H1 (cell line): ENCODE results near the gene PLA2G15. TPM values are rescaled to one million over a fixed set of nuclear protein-coding genes. Genes with fewer than 3 reads are reported as not detected.

Source experiments
- BCL11A ChIP-seq, 2 experiments: IDR thresholded peaks; one replicate each; pipeline ENCODE4 v1.6.1; 2011; ENCODE audit warnings: low read depth in 2 of 2, low read length in 2 of 2, mild to moderate bottlenecking in 2 of 2
- CHD7 ChIP-seq: fragments of 300-600 bp; sonication (generic); IDR thresholded peaks from 2 replicates; pipeline ENCODE4 v1.7.1; 2012; ENCODE audit warnings: low read length, moderate library complexity, mild to moderate bottlenecking, inconsistent platforms; ENCODE audit not compliant: insufficient replicate concordance
- EGR1 ChIP-seq: IDR thresholded peaks from 2 replicates; pipeline ENCODE4 v1.6.1; 2011; ENCODE audit warnings: low read depth, low read length, borderline replicate concordance
- JUN ChIP-seq: IDR thresholded peaks from 2 replicates; pipeline ENCODE4 v1.6.1; 2011; ENCODE audit warnings: low read depth, mild to moderate bottlenecking, improper control_type of control experiment, low read length
- POU5F1 ChIP-seq: IDR thresholded peaks from 2 replicates; pipeline ENCODE4 v1.6.1; 2011; ENCODE audit warnings: low read depth, mild to moderate bottlenecking, low read length, moderate library complexity
- RAD21 ChIP-seq, 2 experiments: IDR thresholded peaks in 1 of 2; conservative IDR thresholded peaks in 1 of 2; 2 replicates each; pipeline ENCODE4 v1.6.1; 2011; ENCODE audit warnings: low read depth in 2 of 2, low read length in 2 of 2, improper control_type of control experiment in 1 of 2, inconsistent platforms in 1 of 2, mild to moderate bottlenecking in 1 of 2, moderate library complexity in 1 of 2
- TAF1 ChIP-seq: IDR thresholded peaks from 2 replicates; pipeline ENCODE4 v1.6.1; 2011; ENCODE audit warnings: mild to moderate bottlenecking, low read depth, low read length
- TBP ChIP-seq: IDR thresholded peaks from 2 replicates; pipeline ENCODE4 v1.6.1; 2011; ENCODE audit warnings: low read depth, low read length, improper control_type of control experiment
- ZNF274 ChIP-seq: IDR thresholded peaks from 2 replicates; pipeline ENCODE4 v1.7.0; 2012; ENCODE audit warnings: low read length, borderline replicate concordance; ENCODE audit errors: extremely low read depth
- polyA plus RNA-seq, 7 experiments: library from polyadenylated mRNA; depleted of rRNA in 3 of 7; stranded (reverse) in 5 of 7; unstranded in 2 of 7; fragments of >200 nt in 5 of 7; fragments of 200-250 nt in 2 of 7; gene quantifications; 1 replicate in 5 of 7; 2 replicates in 1 of 7; 4 replicates in 1 of 7; pipeline versions ENCODE4 v1.2.1 to v1.2.3, GENCODE V29; 2011 to 2013; ENCODE audit warnings: missing spikeins in 2 of 7, mixed read lengths in 2 of 7
- total RNA-seq: library from RNA; stranded (reverse); fragmentation: NEBNext Ultra II Directional; extraction: Animal tissue kit (Norgen Biotek cat#: 25700); gene quantifications from 2 replicates; pipeline ENCODE4 v1.2.1, GENCODE V29; 2021

Gene PLA2G15
- total and polyA plus RNA-seq, 2 of the 8 experiments (the other 6 are each of a cell fraction or from before 2014, with no cell fraction given) = 11.2 to 12.0 TPM

GRCh38 chr16:68286153-68287074 is 41.2 kb downstream of the PLA2G15 start (continued):
- TF ChIP-seq CHD7 = no peak
- TF ChIP-seq JUN = no peak
- no peak for TF ChIP-seq RAD21 (IDR thresholded peaks at IDR 0.05 in 1 of 2, conservative IDR thresholded peaks at IDR 0.05 in 1 of 2; ENCODE audit: low read depth in 2 of 2, low read length in 2 of 2)
- TF ChIP-seq TAF1 = no peak
- TF ChIP-seq ZNF274 = no peak
- no peak for TF ChIP-seq POU5F1
- TF ChIP-seq EGR1 = no peak
- no peak for TF ChIP-seq BCL11A (IDR thresholded peaks at IDR 0.05; ENCODE audit: low read depth in 2 of 2, low read length in 2 of 2)
- TF ChIP-seq TBP = no peak
